Heart left ventricle (tissue), 11 donors: ENCODE results near the gene AGAP6. TPM values are rescaled to one million over a fixed set of nuclear protein-coding genes. Genes with fewer than 3 reads are reported as not detected.

Source experiments
- polyA plus RNA-seq, 2 donors: library from polyadenylated mRNA; stranded (reverse); fragments of 200-250 nt; gene quantifications; one replicate each; pipeline ENCODE4 v1.2.3, GENCODE V29; 2013
- total RNA-seq, 9 donors: library from RNA; depleted of rRNA in 2 of 9; stranded (reverse); fragments of >200 nt in 2 of 9; fragmentation: NEBNext Ultra II Directional in 3 of 9; extraction: Animal tissue kit (Norgen Biotek cat#: 25700) in 3 of 9; gene quantifications; one replicate each; pipeline versions ENCODE4 v1.1.0 to v1.2.4, GENCODE V29; 2016 to 2023
- donor health status: ischemic (EF 13 %, LVEDD 7.1; RV severe dilation, severe dysfunction).
- donor health status: healthy with polysubstance abuse.
- donor health status: DM: no; HTN: yes; CAD: no.
- donor health status: DM: no; HTN: no; CAD: no.
- donor health status: ischemic (EF 25% LVEDD 5.7; RV mildly dilated, moderate dysfunction).
- donor health status: healthy.
- donor health status: DM: yes; HTN: yes; CAD: no.
- donor health status: PGD.
- donor health status: nonischemic (EF 23%, LVEDD 6.1; RV moderate dilation, normal function).

AGAP6 gene
- total and polyA plus RNA-seq, 11 donors = 2.3 to 8.2 (median 3.7) TPM

Other genes starting within 250 kb of the AGAP6 start
- gene OGDHL, start 226.1 kb upstream of the AGAP6 start, total RNA-seq = 10 to 100 TPM in 1 of 9 donors, 1 to 10 TPM in 7, under 1 TPM in 1; 0.49 to 11.3 (median 1.5) TPM
- gene OGDHL, start 226.1 kb upstream of the AGAP6 start, polyA plus RNA-seq = 1 to 10 TPM in 1 of 2 donors, under 1 TPM in 1; 0.18 to 2.1 TPM
- gene PARG, start 46.4 kb upstream of the AGAP6 start, total RNA-seq = 10 to 100 TPM; 19.6 to 33.9 (median 26.7) TPM
- 10 to 100 TPM in 1 of 2 donors, 1 to 10 TPM in 1; 3.5 to 13.9 TPM for gene PARG, start 46.4 kb upstream of the AGAP6 start, polyA plus RNA-seq
- 10 to 100 TPM; 13.0 to 22.6 (median 17.6) TPM for gene TIMM23B, start 46.4 kb upstream of the AGAP6 start, total RNA-seq
- 10 to 100 TPM; 13.8 to 15.9 TPM for gene TIMM23B, start 46.4 kb upstream of the AGAP6 start, polyA plus RNA-seq
- gene WASHC2A, start 79.5 kb downstream of the AGAP6 start, total RNA-seq = 10 to 100 TPM; 20.1 to 64.2 (median 36.7) TPM
- 10 to 100 TPM; 13.8 to 21.0 TPM for gene WASHC2A, start 79.5 kb downstream of the AGAP6 start, polyA plus RNA-seq